GM18909 (cell line): ENCODE data around the gene ATAT1.

Source experiments
- ATAC-seq: cut with Tn5 transposase; IDR thresholded peaks from one replicate; pipeline ENCODE4 v1.9.1; 2021; ENCODE audit warnings: mild to moderate bottlenecking; ENCODE audit not compliant: unreplicated experiment, poor library complexity

Gene ATAT1

GRCh38 chr6:30612687-30613248 lies 13.9 kb upstream of the ATAT1 start:
- no peak for ATAC-seq

DNA sequence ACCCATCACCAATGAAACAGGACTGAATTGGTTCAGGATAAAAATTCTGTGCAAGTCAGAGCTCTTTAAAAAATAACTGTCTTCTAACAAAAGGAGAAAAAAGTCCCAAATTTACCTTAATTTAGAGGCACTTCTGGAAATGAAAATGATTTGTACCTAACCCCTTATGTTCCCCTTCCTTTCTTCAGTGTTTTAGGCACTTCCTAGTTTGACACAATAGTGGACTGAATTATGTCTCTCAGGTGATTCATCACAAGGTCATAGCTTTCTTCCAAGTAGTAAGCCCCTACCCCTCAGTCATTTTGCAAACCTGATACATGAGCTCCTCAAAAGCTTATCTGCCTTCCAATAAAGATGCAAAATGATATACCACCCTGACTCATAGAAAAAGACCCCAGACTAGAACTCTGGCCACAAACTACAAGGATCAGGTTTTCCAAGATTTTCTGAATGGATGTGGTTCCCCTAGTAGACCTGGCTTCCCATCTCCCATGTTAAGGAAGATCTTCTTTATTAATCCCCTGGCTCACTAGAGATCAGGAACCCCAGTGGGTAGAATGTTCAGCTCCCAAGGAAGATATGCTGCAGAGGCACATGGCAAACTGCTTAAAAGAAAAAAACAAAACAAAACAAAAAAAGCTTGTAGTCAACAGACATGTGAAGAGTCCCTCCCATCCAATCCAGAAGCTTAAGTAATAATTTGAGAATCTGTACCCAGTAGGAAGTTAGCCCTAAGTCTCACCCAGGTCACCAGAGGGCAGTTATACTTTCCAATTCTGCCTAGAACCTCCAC lies 13.2 kb upstream of the ATAT1 start:
- ATAC-seq = no peak

DNA sequence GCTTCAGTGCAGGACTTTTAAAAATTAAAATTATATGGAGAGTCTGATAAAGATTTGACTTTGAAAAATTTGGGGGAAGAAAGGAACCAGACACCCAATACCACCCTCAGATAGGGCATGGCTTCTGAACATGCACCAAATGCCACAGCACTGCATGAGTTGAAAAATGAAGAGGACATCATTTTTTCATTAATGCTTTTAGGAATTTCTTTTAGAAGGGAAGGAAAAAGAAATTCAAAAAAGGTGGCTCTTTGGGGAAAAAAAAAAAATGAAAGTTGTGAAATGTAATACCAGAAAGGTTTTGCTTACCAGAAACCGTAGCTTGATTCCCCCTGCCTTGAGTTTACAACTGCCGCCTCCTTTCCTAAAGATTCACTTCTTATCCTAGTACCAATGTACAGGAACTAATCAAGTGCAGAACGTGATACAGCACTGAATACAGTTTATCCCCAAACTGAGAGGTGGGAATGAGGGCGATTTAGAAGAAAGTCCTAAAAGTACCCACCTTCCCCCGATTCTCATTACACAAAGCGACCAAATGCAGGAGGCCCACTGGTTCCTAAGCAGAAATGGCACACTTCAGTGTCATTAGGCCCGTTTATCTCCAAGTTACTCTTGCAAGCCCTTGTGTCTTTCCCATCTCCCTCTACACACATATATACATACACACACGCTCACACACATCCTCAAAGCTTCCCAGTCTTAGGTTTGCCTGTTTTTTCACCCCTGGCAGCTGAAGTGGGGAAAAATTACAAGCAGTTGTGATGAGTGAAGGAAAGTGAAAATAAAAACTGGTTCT lies 12.4 kb upstream of the ATAT1 start:
- ATAC-seq = no peak

GRCh38 chr6:30614843-30615218 lies 11.8 kb upstream of the ATAT1 start:
- ATAC-seq = peak; percentile 34

GRCh38 chr6:30615219-30615957 lies 11.3 kb upstream of the ATAT1 start:
- ATAC-seq = no peak

GRCh38 chr6:30615958-30616810 lies 10.5 kb upstream of the ATAT1 start:
- ATAC-seq = no peak

DNA sequence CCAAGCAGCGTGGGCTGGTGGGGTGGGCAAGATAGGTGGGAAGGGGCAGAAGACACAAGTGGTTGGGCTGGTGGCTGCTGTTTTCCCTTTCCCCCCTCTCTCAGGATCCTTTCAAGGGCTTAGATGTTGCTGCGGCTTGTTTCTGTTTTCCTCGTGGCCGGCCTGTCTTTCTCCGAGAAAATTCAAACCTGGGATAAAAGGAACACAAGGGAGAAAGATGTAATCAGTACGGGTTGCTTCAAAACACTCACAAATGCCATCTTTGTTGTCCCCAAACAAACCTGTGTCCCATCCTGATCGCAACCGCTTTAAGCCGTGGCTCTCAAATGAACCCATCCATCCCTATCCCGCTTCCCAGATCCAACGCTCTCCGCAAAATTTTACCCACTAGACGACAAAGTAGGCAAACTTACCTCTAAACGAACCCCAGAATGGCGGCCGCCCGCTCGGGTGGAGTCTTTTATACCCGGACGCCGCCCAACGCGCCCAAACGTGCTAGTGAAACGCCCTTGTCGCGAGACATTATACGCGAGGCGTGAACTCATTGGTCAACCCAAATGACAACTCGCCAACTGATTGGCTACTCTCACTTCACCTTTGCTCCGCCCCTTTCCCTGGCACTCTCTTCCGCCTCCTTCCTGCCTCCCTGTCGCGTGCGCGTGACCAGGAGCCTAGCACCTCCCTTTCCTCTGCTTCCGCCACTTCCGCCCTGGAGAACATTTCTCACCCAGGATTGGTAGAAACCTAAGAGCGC lies 9.7 kb upstream of the ATAT1 start, which contains the start of gene PPP1R10:
Gene PPP1R10, minus strand, starts transcription at position 433 of the 754 bp plus-strand sequence. CDS start 7,299 bp downstream, outside the sequence.
- ATAC-seq = peak; percentile 84

GRCh38 chr6:30617565-30618269 lies 9.0 kb upstream of the ATAT1 start, which contains the start of gene MRPS18B:
MRPS18B (plus strand) TSS chr6:30617840; CDS start chr6:30617866, 26 bp downstream.
- peak; percentile 74 for ATAC-seq

DNA sequence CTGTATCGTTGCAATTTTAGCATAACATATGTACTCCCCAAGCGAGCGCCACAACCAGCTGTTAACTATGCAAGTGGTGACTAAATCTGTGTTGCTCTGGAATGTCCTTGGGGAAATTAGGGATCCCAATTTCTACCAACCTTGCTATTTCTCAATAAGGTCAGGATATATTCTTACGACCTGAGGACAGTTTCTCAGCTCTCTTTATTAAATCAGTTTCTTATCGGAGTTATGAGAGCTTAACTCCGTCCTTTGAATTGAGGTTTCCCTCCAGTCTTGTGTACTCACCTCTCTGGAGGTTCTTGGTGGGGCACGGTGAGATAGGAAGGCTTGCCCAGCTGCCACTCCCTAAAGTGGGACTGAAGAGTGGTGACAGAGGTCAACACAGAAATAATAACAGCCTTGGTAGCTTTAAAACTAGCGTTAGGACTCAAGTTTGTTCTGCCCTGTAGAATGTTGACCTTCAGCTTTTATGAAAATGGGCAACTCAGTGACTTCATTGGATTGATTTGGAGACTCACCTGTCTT lies 8.3 kb upstream of the ATAT1 start:
- ATAC-seq = no peak

- ATAC-seq = no peak
These were observed 7.1 kb upstream of the ATAT1 start for GRCh38 chr6:30619561-30619960.

DNA sequence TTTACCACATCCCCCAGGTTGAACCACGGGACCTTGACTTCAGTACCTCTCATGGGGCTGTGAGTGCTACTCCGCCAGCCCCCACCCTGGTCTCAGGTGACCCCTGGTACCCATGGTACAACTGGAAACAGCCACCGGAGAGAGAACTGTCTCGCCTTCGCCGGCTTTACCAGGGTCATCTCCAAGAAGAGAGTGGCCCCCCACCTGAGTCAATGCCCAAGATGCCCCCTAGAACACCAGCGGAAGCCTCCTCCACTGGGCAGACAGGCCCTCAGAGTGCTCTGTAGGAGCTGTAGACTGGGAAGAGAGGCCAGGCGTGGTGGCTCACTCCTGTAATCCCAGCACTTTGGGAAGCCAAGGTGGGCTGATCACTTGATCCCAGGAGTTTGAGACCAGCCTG lies 1.2 kb upstream of the ATAT1 start:
- no peak for ATAC-seq

DNA sequence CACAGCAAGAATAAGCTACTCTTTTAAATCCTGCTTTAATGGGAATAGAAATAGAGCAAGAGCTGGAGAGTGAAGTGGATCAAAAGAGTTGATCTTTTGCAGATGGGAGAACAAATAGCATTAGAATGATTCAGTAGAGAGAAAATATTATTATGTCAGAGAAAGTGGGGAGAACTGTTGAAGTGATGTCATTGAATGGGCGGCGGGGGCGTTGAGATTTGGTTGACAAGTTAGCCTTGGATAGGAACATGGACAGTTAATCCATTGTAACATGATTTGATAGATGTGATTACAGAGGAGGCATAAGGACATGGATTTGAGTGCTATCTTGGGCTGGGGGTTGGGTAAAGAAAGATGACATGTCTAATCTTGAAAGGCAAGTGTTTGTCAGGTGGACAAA lies 9.2 kb downstream of the ATAT1 start:
- no peak for ATAC-seq

DNA sequence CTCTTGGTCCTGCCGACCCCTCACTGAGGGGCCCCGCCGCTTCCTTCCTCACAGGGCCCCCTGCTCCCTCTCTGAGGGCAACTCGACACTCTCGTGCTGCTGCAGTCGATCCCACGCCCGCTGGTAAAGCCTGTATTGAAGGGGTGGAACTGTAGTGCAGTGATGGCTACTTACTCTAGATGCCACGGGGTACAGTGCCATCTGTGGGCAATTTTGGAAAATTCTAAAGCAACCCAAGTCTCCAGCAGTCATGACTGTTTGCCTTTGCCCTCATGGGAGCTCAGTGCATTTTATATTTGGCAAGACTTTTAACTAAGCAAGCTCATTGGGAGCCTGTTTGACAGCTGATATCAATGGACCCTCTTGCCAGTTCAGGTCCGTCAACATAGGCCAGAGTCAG lies 13.8 kb downstream of the ATAT1 start:
- ATAC-seq = no peak

DNA sequence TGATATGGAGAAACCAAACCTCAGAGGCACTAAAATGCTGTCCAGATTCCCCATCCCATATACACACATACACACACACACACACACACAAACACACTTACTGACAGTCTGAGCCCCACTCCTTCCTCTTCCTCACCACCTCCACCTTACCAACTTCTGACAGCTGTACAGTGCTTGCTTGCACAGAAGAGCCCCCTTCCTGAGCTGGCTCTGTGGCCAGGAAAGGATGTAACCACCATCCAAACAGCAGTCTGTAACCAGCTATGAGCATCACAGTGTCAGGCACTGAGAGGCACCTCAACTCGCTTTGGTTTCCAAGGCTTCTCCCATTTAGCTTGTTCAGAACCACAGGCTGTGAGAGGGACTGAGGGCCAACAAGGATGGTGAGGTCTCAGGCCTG lies 14.4 kb downstream of the ATAT1 start:
- ATAC-seq = no peak

DNA sequence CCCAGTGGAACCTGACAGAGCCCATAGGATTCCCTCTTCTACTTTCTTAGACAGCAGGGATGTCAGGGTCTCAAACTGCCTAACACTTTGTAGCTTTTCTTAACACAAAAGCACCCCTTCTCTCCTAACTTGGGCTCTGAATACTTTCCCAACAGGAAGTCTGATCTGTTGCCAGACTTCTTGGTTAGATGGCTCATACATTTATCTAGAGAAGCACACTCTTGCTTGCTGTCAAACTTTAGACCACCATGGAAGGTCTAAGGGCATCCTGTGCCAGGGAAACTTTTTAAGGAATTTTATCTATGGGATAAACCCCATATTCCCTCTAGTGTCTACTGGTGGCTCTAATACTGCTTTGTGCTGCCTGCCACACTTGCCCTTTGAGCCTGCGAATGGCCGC lies 17.0 kb downstream of the ATAT1 start:
- ATAC-seq = no peak

- ATAC-seq = no peak
These were observed 18.1 kb downstream of the ATAT1 start for GRCh38 chr6:30644769-30645168.

- ATAC-seq = no peak
These were observed 19.3 kb downstream of the ATAT1 start for GRCh38 chr6:30645989-30646388.
